GF-D8 (cell line): ENCODE data around the gene NUDT8.
A peak's percentile ranks its signal among the peaks of the same experiment; 100 is the strongest.
"Not testable (repeated sequence)": the region's sequence is repeated elsewhere in the genome, so short reads cannot be mapped to it uniquely, and the experiment has no call there.

Source experiments
- DNase-seq: peaks from one replicate; lab custom pipeline; 2025; lab: John Stamatoyannopoulos, UW

Gene NUDT8

DNA sequence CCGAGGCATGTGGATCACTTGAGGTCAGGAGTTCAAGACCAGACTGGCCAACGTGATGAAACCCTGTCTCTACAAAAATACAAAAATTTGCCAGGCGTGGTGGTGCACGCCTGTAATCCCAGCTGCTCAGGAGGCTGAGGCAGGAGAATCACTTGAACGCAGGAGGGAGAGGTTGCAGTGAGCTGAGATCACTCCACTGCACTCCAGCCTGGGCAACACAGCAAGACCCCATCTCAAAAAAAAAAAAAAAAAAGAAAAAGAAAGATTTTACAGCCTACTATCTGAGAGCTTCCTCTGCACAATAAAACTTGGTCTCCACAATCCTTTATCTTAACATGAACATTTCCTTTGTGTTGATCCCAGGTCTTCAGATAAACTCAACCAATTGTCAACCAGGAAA is 31.0 kb upstream of the NUDT8 start:
- not testable (repeated sequence) for DNase-seq

DNA sequence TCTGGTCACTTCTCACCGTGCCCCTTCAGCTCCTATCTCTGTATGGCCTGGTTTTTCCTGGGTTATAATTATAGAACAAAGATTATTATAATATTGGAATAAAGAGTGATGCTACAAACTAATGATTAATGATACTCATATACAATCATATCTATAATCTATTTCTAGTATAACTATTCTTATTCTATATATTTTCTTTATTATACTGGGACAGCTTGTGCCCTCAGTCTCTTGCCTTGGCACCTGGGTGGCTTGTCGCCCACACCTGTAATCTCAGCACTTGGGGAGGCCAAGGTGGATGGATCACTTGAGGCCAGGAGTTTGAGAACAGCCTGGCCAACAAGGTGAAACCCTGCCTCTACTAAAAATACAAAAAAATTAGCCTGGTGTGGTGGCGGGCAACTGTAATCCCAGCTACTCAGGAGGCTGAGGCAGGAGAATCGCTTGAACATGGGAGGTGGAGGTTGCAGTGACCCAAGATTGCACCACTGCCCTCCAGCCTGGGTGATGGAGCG is 30.0 kb upstream of the NUDT8 start:
- DNase-seq: not testable (repeated sequence)

DNA sequence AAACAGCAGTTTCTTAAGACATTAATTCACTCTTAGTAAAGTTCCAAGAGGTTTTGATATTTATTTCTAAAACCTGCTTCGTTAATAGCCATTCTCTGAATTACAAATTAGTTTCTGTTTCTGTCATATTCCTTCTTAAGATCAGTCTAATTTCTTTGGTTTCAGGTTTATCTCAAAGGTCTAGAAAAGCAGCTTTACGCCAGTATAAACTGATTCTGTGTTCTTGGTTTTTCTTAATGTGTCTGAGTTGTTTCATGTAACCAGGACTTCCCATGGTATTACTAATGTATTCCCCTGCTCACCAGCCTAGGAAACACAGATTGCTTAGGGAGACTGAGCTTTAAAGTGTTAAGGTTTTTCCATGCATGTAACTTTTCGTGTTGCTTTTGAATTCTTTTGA is 27.6 kb upstream of the NUDT8 start:
- no peak for DNase-seq

DNA sequence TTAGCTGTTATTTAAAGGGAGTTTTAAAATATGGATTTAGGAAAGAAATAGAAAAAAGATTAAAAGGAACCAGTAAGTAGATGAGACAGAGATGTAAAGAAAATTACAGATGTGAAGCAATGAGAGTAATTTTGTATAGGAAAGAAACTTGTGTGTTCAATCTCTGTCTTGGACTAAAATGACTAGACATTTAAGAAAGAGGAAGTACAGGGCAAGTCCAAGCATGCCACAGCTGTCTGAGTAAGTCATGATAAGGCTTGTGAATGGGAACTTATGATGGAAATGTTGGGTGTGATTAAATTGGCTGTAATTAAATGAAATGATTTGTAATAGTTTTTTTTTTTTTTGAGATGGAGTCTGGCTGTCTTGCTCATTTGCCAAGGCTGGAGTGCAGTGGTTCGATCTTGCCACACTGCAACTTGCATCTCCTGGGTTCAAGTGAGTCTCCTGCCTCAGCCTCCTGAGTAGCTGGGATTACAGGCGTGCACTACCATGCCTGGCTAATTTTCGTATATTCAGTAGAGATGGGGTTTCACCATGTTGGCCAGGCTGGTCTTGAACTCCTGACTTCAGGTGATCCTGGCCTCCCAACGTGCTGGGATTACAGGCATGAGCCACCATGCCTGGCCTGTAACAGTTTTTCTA is 26.7 kb upstream of the NUDT8 start:
- no peak for DNase-seq

DNA sequence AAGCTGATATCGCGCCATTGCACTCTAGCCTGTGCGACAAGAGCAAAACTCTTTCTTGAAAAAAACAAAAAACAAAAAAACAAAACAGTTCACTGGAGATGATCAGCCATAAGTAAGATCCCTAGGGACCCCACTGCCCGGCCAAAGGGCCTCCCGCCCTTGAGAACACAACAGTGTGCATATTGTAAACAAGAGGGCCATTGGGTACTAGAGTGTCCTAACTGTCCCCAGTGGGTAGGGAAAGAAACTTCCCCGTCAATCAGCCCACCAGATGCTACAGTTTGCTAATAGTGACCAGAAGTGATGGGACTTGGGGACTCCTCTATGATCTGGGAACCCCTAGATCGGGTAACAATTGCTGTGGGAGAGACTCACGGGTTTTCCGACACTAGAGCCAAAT is 24.5 kb upstream of the NUDT8 start:
- no peak for DNase-seq

DNA sequence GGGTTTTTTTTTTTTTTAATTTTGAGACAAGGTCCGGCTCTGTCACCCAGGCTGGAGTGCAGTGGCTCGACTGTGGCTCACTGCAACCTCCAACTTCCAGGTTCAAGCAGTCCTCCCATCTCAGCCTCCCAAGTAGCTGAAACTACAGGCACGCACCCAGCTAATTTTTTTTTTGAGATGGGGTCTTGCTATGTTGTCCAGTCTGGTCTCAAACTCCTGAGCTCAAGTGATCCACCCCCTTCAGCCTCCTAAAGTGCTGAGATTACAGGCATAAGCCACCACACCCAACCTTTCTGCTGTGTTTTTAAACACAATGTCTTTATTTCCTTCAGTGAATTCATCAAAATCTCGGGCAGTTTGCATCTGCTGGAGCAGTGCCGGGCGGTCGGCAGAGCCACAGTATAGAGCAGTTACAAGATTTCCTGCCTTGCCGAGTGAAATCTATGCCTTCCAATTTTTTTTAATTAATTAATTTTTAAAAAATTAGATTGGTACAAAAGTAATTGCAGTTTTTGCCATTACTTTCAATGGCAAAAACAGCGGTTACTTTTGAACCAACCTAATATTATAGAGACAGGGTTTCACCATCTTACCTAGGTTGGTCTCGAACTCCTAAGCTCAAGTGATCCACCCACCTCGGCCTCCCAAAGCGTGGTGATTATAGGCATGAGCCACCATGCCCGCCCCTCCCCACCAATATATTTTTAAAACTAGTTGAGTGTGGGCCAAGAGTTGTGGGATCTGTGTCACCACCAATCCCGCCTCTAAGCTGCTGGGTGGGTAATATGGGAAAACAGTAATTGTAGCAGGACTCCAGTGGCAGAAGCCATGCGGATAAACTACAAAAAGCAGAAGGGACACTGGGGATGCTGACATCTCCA is 23.5 kb upstream of the NUDT8 start:
- no peak for DNase-seq

DNA sequence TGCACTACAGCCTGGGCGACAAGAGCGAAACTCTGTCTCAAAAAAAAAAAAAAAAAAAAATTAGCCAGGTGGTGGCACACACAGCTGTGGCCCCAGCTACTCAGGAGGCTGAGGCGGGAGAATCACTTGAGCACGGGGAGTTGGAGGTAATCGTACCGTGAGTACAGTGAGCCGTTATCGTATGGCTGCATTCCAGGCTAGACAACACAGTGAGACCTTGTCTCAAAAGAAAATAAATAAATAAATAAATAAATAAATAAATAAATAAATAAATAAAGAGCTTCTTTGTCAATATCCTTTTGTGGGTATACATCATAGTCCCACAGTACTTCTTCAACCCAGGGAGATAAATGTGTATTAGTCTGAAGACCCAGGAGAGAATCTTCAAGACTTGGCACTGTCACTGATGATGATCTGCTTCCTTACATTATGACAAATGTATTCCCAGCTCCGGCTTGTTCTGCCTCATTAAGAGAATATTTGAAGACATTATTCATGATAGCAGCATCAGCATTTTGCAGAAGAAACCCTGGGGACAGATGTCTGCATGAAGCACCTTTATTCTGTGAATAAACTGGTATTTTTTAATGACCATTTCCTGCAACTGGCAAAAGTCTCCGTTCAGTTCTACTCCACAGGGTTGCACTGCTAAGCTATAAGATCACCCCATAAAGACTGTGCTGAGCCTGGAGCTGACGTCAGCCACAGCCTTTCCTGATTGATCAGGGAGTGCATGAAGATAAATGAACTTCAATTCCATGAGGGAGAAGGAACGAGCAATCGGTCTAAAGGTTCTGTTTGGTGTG is 22.4 kb upstream of the NUDT8 start:
- DNase-seq: no peak

DNA sequence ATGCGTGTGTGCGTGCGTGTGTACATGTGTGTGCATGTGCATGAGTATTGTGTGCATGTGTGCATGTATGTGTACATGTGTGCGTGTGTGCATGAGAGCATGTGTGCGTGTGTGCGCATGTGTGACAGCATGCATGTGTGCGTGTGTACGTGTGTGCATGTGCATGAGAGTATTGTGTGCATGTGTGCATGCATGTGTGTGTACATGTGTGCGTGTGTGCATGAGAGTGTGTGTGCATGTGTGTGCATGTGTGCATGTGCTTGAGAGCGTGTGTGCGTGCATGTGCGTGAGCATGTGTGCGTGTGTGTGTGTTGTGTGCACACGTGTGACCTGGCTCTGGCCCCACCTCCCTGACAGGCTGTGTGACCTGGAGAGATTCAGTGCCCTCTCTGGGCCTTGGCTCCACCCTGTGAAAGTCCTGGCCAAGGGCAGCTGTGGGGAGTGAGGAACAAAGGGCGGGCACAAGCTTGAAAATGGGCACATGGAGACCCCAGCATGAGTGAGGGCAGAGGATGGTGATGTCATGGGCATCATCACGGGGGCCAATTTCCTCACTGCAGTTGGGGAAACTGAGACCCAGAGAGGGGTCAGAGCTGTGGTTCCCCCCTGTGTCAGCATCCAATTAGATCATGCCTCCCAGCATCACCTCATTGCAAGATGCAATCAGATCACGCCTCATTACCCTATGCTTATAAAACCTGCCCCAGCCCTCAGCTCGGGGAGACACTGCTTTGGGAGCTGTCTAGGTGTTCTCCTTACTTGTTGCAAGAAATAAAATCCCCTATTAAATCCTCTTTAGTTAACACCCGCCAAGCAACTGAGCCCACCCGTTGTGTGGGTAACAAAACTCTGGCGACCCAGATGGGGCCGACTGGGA is 20.1 kb upstream of the NUDT8 start:
- no peak for DNase-seq

DNA sequence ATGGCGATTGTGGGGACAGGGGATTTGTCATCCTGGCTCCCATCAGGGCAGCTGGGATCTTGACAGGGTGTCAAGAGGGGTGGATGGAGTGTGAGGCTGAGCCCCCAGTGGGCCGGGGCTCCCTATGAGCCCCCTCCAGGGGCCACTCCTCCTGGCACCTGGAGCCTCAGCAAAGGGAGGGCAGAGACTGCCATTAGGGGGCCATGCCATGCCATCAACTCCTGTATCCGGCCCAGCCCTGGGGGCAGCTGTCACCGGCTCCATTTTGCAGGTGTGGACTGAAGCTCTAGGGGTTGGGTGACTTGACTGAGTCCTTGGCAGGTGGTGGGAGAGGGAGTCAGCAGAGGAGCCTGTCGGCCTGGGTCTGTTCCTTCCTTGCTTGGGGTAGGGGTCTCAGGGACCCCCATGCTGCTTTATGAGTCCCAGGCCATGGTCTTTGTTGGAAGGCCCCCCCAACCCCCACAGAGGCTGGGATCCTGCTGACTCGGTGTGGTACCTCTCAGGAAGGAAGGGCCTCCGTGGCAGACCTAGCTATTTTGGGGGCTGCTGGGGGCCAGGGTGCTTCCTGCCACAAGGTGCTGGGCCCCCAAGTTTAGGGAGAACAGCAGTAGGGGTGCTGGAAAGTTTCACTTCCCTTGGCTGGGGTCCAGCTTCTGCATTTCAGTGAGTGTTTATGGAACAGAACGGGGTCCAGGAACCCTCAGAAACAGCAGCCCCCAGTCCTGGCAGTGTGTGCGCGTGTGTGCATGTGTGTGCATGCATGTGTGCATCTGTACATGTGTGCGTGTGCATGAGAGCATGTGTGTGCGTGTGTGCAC is 19.3 kb upstream of the NUDT8 start:
- DNase-seq: no peak

DNA sequence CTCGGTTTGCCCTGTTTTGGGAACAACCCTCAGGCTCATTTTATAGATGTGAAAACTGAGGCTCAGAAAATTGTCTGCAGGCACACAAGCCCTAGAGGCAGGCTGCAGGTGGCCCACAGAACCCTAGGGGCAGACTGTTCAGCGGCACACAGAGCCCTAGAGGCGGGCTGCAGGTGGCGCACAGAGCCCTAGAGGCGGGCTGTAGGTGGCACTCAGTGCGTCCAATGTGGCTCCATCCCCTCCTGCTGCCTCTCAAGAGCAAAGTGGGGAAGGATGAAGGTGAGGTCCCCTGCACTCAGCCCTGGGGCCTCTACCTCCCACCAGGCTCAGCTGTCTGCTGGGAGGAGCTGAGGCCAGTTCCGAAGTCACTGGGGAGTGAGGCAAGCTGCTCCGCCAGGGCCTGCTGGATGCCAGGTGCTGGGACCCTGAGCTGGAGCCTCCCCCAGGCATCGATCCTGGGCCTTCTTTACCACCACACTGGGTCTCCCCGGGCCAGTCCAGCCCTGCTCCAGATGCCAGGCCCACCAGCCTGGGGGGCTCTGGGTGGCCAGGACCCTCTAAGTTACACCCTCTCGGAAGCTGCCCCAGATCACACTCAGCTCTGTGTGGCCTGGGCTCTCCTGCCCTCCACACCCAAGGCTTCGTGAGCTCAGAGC is 18.5 kb upstream of the NUDT8 start:
- DNase-seq: peak; percentile 52

DNA sequence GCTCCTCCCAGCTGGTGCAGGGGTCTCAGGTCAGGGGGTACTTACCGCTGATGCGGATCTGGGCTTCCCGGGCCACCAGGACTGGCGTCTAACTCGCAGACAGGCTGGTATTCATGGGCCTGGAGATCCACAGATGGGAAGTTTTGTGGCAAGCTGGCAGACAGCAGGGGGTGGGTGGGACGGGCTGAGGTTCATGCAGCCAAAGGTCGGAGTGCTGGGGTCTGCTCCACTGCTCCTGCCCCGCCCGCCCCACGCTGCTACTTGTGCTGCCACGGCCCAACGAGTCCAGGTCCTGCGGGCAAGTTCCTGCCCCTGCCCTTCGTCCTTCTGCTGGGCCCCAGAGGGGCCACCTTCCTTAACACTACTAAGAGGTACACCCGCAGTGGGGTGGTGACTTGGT is 17.7 kb upstream of the NUDT8 start:
- no peak for DNase-seq

DNA sequence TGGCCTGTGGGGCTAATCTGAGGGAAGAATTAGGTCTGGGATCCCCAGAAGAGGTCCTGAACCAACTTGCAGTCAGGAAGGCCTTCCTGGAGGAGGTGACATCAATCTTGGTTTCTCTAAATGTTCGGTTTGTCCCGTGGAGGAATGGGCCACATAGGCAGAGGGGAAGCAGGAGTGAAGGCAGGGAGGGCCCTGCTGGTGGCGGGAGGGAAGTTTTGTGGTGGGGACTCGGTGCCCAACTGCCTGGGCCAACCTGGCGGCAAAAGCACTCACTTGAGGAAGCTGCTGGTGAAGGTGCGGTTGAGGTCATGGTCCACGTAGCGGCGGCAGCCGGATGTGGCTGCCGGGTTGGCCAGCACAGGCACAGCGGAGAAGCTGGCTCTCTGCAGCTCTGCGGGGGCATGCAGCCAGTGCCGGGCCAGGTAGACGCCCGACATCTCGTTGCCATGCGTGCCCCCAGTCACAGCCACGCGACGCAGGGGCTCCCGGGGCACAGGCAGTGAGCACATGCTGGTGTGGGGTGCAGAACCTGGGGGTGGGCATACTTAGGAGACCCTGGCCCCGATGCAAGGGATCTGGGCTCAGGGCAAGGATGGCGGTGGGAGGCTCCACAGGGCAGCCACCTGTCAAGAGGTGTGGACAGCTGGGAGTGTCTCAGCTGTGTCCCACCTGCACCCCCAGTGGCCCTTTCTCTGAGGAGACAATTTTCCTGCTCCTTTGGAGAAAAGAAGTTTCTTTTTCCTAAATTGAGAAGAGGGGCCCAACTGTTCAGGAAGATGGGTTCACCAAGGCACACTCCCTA is 17.0 kb upstream of the NUDT8 start:
- DNase-seq: peak; percentile 38

DNA sequence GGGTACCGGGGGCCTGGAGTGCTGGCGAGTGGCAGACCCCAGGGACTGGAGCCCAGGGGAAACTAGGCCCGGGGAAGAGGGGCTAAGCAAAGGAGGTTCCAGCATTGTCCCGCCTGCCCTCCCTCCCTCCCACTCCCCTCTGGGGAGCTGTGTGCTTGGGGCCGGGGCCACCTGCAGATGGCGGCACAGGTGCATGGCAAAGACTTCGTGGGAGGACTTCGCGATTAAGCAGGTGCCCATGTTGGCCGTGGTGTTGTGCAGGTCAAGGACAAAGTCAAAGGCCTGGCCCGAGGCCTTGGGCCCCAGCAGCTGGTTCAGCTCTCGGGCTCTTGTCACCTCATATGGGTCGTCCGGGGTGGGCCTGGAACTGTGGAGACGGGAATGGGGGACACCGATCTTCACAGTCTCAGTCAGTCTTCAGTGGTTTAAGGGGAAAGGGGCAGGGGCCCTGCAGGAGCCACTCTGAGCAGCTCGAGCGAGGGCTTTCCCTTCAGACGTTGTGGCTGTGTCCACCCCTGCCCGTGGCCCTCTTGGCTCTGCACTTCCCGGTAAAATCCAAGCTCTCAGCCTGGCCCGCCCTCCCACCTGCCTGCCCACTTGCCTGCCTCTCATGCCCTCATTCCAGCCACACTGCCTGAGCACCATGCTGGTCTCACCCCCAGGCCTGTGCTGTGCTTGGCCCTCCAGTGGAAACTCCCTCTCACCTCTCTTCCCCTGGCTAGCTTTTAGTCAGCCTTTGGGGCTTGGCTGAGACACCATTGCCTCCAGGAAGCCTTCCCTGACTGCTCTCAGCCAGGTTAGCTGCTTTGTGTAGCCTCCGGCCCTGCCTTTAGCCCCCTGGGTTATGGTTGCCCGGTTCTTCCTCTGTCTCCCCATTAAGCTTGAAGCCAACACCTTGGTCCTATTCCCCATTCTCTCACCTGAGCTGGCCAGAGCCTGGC is 16.1 kb upstream of the NUDT8 start:
- DNase-seq: no peak

DNA sequence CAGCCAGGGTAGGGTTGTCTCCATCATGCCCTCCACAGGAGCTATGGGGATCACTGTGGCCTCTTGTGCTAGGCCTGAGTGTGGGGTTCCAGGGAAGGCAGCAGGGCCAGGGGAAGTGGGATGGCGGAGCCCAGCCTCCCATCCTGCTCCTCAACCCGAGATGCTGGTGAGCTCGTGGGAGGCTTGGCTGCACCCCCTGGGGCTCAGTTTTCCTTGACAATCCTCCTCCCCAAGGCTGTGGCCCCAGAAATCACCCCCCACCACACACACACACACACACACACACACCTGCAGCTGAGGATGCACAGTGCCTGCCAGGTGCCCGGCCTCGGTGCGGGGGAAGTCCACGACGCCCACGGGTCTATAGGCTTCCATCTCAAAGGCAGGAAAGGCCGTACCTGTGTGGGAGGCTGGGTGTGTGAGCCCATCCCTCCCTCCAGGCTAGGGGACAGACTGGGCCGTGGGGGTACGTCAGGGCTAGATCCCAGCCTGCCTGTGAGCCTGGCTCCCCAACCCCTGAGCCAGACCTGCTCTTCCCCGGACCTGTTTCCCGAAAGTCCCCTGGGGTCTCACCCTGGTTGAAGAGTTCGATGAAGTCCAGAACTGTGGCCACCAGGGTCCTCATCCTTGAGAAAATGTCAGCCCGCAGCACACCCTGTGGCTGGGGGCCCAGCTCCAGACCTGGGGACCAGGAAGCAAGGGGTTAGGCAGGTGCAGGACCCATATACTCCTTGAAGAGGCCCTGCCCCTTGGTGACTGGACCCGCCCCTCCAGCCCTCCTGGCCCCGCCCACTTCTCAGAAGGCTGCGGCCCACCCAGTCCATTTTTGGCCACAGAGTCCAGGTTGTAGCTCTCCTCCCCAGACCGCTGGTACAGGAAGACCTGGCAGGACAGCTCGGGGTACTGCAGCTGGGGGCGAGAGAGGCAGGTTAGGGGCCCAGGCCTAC is 15.0 kb upstream of the NUDT8 start:
- DNase-seq: no peak

DNA sequence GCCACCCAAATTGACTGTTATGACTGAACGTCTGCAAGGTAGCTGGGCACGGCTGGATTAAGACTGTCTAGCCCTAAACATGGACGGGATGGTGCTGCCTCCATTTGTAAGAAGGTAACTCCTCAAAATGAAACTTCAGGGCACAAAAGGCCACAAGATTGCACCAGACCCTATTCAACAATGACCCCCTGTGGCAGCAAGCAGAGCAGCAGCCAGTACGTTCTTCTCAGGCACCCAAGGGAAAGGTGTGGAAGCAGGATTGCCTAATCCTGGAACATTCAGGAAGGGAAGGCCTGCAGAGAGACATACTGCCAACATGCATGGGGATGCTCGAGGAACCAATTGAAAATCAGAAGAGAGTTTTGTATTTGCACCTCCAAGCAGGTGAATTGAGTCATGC is 14.3 kb upstream of the NUDT8 start:
- peak; percentile 9 for DNase-seq

DNA sequence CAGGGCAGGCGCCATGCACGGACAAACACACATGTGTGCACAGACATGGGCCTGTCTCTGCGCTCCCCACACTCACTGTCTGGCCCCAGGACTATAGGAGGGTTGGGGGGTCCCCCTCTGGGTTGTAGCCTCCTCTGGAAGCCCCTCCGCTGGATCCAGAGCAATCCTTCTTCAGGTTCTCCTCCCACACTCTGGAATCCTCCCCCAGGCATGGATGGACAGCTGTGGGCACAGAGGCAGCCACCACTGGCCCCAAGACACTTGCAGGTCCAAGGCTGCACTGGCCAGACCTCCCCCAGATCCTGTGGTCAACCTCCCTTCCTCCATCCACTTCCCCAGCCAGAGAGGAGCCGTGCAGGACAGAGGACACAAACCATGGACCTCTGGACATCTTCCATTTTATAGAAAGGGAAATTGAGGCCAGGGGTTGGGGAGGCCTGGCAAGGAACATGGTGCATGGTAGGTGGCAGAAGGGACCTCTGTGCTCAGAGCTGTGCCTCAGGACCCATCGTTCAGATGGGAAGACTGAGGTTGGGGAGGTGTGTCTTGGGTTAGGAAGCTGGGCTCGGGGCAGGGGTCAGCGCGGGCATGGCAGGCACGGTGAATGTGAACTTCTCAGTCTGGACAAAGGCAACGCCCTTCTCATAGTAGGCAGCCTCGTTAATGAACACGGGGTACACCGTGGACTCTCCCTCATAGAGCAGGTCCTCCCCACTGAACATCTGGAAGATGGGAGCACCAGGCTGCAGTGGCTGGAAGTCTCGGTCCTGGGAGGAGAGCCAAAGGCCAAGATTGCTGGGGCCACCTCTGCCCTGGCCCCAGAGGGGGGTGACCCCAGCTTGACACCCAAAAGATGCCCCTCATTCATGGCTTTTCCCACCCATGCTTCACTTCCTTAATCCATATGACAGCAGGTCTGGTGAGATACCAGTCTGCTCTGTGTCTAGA is 12.7 kb upstream of the NUDT8 start:
- no peak for DNase-seq
